GM19035 (cell line): ENCODE measurements around the gene ZG16B.

ENCODE experiments used
- ATAC-seq: cut with Tn5 transposase; IDR thresholded peaks from one replicate; pipeline ENCODE4 v1.9.1; 2021; ENCODE audit not compliant: unreplicated experiment

Gene ZG16B

GRCh38 chr16:2804728-2805127 lies 25.4 kb upstream of the ZG16B start:
- no peak for ATAC-seq

GRCh38 chr16:2806286-2806685 lies 23.8 kb upstream of the ZG16B start:
- no peak for ATAC-seq

- ATAC-seq: no peak
These were observed 21.9 kb upstream of the ZG16B start for GRCh38 chr16:2808181-2808580.

GRCh38 chr16:2809149-2809760 lies 20.8 kb upstream of the ZG16B start:
- no peak for ATAC-seq

GRCh38 chr16:2810651-2811050 lies 19.5 kb upstream of the ZG16B start:
- no peak for ATAC-seq

GRCh38 chr16:2811703-2812471 lies 18.2 kb upstream of the ZG16B start:
- ATAC-seq: no peak

GRCh38 chr16:2813771-2814221 lies 16.3 kb upstream of the ZG16B start:
- no peak for ATAC-seq

- no peak for ATAC-seq
These were observed 15.4 kb upstream of the ZG16B start for GRCh38 chr16:2814551-2815298.

- ATAC-seq: no peak
These were observed 14.8 kb upstream of the ZG16B start for GRCh38 chr16:2815299-2815771.

- ATAC-seq: no peak
These were observed 13.3 kb upstream of the ZG16B start, which contains the start of gene PRSS21 for GRCh38 chr16:2816751-2817339. Gene PRSS21, plus strand, starts transcription at chr16:2817237. Its CDS starts 32 bp downstream, at chr16:2817269.

- ATAC-seq: no peak
These were observed 12.5 kb upstream of the ZG16B start for GRCh38 chr16:2817340-2818271.

- no peak for ATAC-seq
These were observed 11.7 kb upstream of the ZG16B start for GRCh38 chr16:2818272-2818876.

- no peak for ATAC-seq
These were observed 10.7 kb upstream of the ZG16B start for GRCh38 chr16:2819179-2819938.

- ATAC-seq: no peak
These were observed 9.9 kb upstream of the ZG16B start for GRCh38 chr16:2819939-2820835.

- ATAC-seq: no peak
These were observed 9.1 kb upstream of the ZG16B start for GRCh38 chr16:2820836-2821486.

- no peak for ATAC-seq
These were observed 8.5 kb upstream of the ZG16B start for GRCh38 chr16:2821487-2822157.

GRCh38 chr16:2822158-2822495 lies 8.0 kb upstream of the ZG16B start:
- ATAC-seq: no peak
